ENCODE measurements around the gene PDE6D. TPM values are rescaled to one million over a fixed set of nuclear protein-coding genes. Genes with fewer than 3 reads are reported as not detected.

Gene PDE6D
- total RNA-seq (2022; extraction: Qiagen RNA extraction; ENCODE audit: low read depth): 17.0 to 24.3 TPM (median 23.8 TPM) in 5 replicates

GRCh38 chr2:231780909-231781797, at the start of gene PDE6D:
Gene PDE6D (minus strand): TSS chr2:231781282. CDS start chr2:231781114, 168 bp downstream.

GRCh38 chr2:231786177-231786916, 5.3 kb upstream of the PDE6D start, which contains the start of gene COPS7B:
Gene COPS7B (plus strand): TSS chr2:231786445. CDS start chr2:231788571, 2,126 bp downstream.

GRCh38 chr2:231707927-231708772, 72.9 kb downstream of the PDE6D start, which contains the start of gene PTMA:
Gene PTMA (plus strand): TSS chr2:231708525. CDS start chr2:231708707, 182 bp downstream.

Other genes with a start within 250 kb of the PDE6D start
- gene TEX44, start 188.4 kb downstream of the PDE6D start, total RNA-seq (2022; extraction: Qiagen RNA extraction; ENCODE audit: low read depth): not detected in 5 replicates
- gene PTMA, start 72.8 kb downstream of the PDE6D start, total RNA-seq (2022; extraction: Qiagen RNA extraction; ENCODE audit: low read depth): 1,418 to 1,591 TPM (median 1,483 TPM) in 5 replicates
- 32.7 to 42.1 TPM (median 40.3 TPM) in 5 replicates for gene COPS7B, start 5.2 kb upstream of the PDE6D start, total RNA-seq (2022; extraction: Qiagen RNA extraction; ENCODE audit: low read depth)
- 0.35 to 0.64 TPM (median 0.43 TPM) in 4 of 5 replicates, not detected in the other for gene NPPC, start 145.1 kb upstream of the PDE6D start, total RNA-seq (2022; extraction: Qiagen RNA extraction; ENCODE audit: low read depth)
- 10.4 to 14.2 TPM (median 12.4 TPM) in 5 replicates for gene DIS3L2, start 180.4 kb upstream of the PDE6D start, total RNA-seq (2022; extraction: Qiagen RNA extraction; ENCODE audit: low read depth)

Measured in A549 treated with GW870086 at 1 μM for 4 hours (cell line).